GM15510 (cell line): Measurements from ENCODE around the gene FNDC4.

Experiments
- POLR2A ChIP-seq: IDR thresholded peaks from 3 replicates; pipeline ENCODE4 v1.6.1; 2011; ENCODE audit warnings: borderline replicate concordance; ENCODE audit not compliant: insufficient read length; ENCODE audit errors: extremely low read depth

The FNDC4 gene, protein sequence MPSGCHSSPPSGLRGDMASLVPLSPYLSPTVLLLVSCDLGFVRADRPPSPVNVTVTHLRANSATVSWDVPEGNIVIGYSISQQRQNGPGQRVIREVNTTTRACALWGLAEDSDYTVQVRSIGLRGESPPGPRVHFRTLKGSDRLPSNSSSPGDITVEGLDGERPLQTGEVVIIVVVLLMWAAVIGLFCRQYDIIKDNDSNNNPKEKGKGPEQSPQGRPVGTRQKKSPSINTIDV

GRCh38 chr2:27494944-27495554, at the start of gene FNDC4:
FNDC4 (minus strand) TSS chr2:27495200; CDS start chr2:27494679, 521 bp downstream.
- TF ChIP-seq POLR2A: no peak

DNA sequence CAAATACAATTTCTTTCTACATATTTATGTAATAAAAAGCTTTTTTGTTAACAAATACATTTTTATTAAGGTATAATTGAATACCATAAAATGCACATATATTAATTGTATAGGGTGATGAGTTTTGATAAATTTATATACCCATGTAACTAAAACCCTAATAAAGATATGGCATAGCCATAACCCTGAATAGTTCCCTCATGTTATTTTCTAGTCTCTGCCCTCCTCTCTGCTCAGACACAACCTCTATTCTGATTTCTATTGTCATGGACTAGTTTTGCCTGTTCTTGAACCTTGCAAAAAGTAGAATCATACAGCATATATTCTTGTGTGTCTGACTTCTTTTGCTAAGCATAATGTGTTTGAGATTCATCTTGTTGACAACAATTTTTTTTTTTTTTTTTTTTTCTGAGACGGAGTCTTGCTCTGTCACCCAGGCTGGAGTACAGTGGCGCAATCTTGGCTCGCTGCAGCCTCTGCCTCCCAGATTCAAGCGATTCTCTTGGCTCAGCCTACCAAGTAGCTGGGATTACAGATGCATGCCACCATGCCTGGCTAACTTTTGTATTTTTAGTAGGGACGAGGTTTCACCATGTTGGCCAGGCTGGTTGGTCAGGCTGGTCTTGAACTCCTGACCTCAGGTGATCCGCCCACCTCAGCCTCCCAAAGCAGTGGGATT, 49.3 kb upstream of the FNDC4 start:
- TF ChIP-seq POLR2A: no peak

DNA sequence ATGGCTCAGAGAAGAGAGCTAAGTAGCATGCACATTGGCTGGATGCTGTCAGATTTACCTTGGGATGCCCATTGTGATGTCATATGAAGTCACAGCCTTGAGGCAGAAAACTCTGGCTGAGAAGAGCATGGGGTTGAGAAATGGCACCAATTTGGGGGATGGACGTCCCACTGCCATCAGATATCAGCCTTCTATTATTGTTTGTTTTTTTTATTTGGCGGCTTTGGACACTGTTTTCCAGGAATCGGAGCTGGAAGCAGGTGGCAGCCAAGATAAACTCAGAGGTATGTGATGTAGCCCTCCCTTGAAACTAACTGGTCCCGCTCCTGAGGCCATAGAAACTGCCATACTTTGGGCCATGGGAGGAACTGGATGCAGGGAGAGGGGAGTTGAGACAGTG, 42.3 kb upstream of the FNDC4 start:
- no peak for TF ChIP-seq POLR2A

GRCh38 chr2:27531983-27532382, 37.0 kb upstream of the FNDC4 start:
- no peak for TF ChIP-seq POLR2A

GRCh38 chr2:27527182-27527581, 32.2 kb upstream of the FNDC4 start:
- no peak for TF ChIP-seq POLR2A

DNA sequence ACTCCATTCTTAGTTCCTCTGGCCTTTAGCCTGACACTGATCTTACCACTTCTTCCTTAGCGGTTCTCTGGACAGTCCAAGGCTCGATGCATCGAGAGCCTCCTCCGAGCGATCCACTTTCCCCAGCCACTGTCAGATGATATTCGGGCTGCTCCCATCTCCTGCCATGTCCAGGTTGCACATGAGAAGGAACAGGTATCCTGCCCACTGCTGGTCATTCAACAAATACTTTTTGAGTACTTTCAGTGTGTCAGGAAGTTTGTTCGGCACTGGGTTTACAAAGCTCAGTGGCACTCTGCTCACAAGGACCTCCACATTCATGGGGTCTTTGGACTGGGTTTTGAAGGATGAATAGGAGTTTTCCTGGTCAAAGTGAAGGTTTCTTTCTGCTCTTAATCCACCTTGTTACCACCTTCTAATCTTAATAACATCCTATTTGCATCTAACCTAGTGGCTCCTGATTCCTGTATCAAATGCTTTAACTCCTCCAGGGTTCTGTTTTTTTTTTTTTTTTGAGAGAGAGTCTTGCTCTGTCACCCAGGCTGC, 27.5 kb upstream of the FNDC4 start:
- no peak for TF ChIP-seq POLR2A

GRCh38 chr2:27520316-27520715, 25.3 kb upstream of the FNDC4 start:
- no peak for TF ChIP-seq POLR2A

GRCh38 chr2:27518782-27519113, 23.7 kb upstream of the FNDC4 start:
- TF ChIP-seq POLR2A: no peak

- TF ChIP-seq POLR2A: no peak
Observed at GRCh38 chr2:27518113-27518781, 23.2 kb upstream of the FNDC4 start.

DNA sequence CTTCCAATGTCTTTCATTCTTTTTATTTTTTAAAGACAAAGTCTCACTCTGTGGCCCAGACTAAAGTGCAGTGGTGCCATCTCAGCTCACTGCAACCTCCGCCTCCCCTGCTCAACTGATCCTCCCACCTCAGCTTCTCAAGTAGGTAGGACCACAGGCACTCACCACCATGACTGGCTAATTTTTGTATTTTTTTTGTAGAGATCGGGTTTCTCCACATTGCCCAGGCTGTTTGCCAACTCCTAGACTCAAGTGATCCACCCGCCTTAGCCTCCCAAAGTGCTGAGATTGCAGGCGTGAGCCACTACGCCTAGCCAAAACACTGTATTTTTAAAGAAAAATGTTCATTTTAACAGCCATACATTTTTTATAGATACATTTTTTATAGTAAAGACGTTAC, 14.3 kb upstream of the FNDC4 start:
- TF ChIP-seq POLR2A: no peak

DNA sequence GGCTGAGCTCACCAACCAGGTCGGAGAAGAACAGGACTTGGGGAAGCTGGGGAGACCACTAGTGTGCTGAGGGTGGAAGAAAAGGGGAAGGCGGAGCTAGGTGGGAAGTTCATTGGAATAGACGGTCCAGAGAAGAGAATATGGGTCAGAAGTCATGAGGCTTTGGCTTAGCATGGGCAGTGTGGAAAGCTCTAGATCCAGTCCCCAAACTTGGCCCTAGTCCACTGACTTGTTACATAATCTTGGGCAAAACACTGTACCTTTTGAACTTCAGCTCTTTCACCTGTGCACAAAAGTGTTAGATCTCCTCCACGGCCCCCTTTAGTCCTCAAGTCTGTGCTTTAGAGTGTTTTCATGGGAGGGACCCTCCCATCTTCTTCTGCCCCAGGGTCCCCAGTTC, 12.3 kb upstream of the FNDC4 start:
- TF ChIP-seq POLR2A: no peak

- no peak for TF ChIP-seq POLR2A
Observed at GRCh38 chr2:27506587-27506986, 11.6 kb upstream of the FNDC4 start.

- TF ChIP-seq POLR2A: no peak
Observed at GRCh38 chr2:27502142-27502541, 7.1 kb upstream of the FNDC4 start.

DNA sequence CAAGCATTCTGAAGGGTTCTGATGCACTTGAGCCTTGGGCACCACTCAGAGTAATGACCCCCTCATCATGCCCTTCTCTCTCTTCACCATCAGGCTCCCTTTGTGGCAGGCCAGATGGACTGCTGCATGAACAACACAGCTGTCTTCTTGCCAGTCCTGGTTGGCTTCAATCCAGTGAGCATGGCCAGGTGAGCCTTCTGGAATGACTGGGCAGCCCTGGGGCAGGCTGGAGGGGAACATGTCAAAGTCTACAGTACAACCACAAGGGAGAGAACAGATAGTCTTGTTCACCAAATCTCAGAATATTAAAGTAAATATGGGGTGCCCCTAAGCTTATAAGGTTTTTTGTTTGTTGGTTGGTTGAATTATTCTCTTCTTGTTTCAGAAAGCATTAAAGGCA, 6.0 kb upstream of the FNDC4 start:
- TF ChIP-seq POLR2A: no peak

DNA sequence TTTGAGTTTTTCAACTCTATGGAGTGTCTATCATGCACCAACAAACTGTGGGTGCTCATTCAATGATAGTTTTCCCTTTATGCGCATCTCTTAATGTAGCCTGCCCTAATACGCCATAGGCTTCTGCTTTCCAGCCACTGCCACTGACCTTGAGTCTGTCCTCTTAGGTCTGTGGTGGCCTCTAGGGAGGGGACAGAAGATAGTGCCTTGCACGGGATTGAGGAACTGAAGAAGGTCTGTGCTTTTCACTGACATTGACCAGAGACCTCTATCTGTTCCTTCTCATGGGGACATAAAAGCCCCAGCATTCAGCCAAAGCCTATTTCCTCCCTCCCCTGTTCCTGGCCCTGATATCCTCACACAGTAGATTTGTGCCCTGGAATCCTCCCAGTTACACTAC, 4.0 kb upstream of the FNDC4 start:
- TF ChIP-seq POLR2A: no peak

GRCh38 chr2:27497288-27497627, 2.3 kb upstream of the FNDC4 start:
- no peak for TF ChIP-seq POLR2A
